Heart left ventricle (tissue), 13 donors: ENCODE measurements around the gene BRME1.

Experiments
- POLR2A ChIP-seq, 2 donors: fragments of 450-650 bp; IDR thresholded peaks; one replicate each; pipeline ENCODE4 v1.6.1; 2017; ENCODE audit warnings: antibody characterized with exemption in 2 of 2, mild to moderate bottlenecking in 2 of 2, moderate library complexity in 2 of 2
- TF ChIP-seq, protein P1 (sequence below), 12 donors: fragments of 200-600 bp; sonication (generic) in 4 of 12; IDR thresholded peaks; one replicate each; pipeline versions ENCODE4 v1.5.0 to v1.8.0; 2018 to 2022; ENCODE audit warnings: antibody characterized with exemption in 12 of 12, mild to moderate bottlenecking in 5 of 12
- donor health status: ischemic (EF 13 %, LVEDD 7.1; RV severe dilation, severe dysfunction).
- donor health status: DM: no; HTN: yes; CAD: no.
- donor health status: DM: no; HTN: no; CAD: no.
- donor health status: ischemic (EF 25% LVEDD 6.9; RV normal size, moderate dysfunction).
- donor health status: ischemic (EF 25% LVEDD 5.7; RV mildly dilated, moderate dysfunction).
- donor health status: ischemic (EF 35%, LVEDD 5.7; RV mildly dilated, moderate dysfunction).
- donor health status: nonischemic (EF 11% LVEDD 7.7; RV severe dilation, severe dysfunction).
- donor health status: DM: yes; HTN: yes; CAD: no.
- donor health status: PGD.
- donor health status: ischemic (EF 29% LVEDD 5.4; RV normal size, mild dysfunction).
- donor health status: nonischemic (EF 23%, LVEDD 6.1; RV moderate dilation, normal function).

DNA sequence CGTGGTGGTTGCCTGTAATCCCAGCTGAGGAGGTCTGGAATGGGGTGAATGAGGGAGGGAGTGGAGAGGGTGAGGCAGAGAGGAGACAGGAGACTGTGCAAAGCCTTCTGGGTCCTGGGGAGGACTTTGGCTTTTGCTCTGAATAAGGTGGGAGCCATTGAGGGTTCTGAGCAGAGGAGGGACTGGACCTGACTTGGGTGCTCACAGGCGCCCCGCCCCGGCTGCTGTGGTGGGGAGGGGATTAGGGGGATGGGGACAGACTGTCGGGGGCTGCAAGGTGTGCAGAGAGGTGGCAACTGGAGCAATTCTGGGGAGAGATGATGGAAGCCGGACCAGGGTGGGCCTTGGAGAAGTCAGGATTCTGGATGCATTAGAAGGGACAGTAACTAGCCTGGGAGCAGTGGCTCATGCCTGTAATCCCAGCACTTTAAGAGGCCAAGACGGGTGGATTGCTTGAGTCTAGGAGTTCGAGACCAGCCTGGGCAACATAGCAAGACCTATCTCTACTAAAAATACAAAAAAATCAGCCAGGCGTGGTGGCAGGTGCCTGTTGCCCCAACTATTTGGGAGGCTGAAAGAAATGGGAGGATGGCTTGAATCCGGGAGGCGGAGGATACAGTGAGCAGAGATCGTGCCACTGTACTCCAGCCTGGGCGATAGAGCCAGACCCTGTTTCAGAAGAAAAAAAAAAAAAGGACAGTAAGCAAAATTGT is 45.1 kb downstream of the BRME1 start:
- TF ChIP-seq, protein P1, sequence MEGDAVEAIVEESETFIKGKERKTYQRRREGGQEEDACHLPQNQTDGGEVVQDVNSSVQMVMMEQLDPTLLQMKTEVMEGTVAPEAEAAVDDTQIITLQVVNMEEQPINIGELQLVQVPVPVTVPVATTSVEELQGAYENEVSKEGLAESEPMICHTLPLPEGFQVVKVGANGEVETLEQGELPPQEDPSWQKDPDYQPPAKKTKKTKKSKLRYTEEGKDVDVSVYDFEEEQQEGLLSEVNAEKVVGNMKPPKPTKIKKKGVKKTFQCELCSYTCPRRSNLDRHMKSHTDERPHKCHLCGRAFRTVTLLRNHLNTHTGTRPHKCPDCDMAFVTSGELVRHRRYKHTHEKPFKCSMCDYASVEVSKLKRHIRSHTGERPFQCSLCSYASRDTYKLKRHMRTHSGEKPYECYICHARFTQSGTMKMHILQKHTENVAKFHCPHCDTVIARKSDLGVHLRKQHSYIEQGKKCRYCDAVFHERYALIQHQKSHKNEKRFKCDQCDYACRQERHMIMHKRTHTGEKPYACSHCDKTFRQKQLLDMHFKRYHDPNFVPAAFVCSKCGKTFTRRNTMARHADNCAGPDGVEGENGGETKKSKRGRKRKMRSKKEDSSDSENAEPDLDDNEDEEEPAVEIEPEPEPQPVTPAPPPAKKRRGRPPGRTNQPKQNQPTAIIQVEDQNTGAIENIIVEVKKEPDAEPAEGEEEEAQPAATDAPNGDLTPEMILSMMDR (IDR thresholded peaks at IDR 0.05): no peak
- TF ChIP-seq POLR2A (IDR thresholded peaks at IDR 0.05): no peak
